ENCODE data around the gene XYLT1. TPM values are rescaled to one million over a fixed set of nuclear protein-coding genes. Genes with fewer than 3 reads are reported as not detected.

Gene XYLT1
- polyA plus RNA-seq, 1 donor from 2014 or later, result 3.3 TPM

- no peaks in the 10 kb centered on the region for H3K36me3 ChIP-seq (ENCODE audit: insufficient read depth, low read length)
- no peaks in the 10 kb centered on the region for H3K9me2 ChIP-seq (ENCODE audit: insufficient read depth, low read length)
- H3F3A ChIP-seq (ENCODE audit: insufficient read depth, low read length, poor library complexity, severe bottlenecking), result no peaks in the 10 kb centered on the region
- TF ChIP-seq SMC3 (conservative IDR thresholded peaks at IDR 0.05; ENCODE audit: poor library complexity), result no peak
- no peak for TF ChIP-seq EZH2 (IDR thresholded peaks at IDR 0.05; ENCODE audit: borderline replicate concordance, insufficient read depth, low read length, poor library complexity, severe bottlenecking)
- TF ChIP-seq EP300 (conservative IDR thresholded peaks at IDR 0.05; ENCODE audit: poor library complexity, severe bottlenecking), result no peak
- no peak for TF ChIP-seq MXI1 (conservative IDR thresholded peaks at IDR 0.05; ENCODE audit: poor library complexity, severe bottlenecking)
- TF ChIP-seq RAD21 (conservative IDR thresholded peaks at IDR 0.05), result no peak
- TF ChIP-seq, protein P1, sequence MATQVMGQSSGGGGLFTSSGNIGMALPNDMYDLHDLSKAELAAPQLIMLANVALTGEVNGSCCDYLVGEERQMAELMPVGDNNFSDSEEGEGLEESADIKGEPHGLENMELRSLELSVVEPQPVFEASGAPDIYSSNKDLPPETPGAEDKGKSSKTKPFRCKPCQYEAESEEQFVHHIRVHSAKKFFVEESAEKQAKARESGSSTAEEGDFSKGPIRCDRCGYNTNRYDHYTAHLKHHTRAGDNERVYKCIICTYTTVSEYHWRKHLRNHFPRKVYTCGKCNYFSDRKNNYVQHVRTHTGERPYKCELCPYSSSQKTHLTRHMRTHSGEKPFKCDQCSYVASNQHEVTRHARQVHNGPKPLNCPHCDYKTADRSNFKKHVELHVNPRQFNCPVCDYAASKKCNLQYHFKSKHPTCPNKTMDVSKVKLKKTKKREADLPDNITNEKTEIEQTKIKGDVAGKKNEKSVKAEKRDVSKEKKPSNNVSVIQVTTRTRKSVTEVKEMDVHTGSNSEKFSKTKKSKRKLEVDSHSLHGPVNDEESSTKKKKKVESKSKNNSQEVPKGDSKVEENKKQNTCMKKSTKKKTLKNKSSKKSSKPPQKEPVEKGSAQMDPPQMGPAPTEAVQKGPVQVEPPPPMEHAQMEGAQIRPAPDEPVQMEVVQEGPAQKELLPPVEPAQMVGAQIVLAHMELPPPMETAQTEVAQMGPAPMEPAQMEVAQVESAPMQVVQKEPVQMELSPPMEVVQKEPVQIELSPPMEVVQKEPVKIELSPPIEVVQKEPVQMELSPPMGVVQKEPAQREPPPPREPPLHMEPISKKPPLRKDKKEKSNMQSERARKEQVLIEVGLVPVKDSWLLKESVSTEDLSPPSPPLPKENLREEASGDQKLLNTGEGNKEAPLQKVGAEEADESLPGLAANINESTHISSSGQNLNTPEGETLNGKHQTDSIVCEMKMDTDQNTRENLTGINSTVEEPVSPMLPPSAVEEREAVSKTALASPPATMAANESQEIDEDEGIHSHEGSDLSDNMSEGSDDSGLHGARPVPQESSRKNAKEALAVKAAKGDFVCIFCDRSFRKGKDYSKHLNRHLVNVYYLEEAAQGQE (IDR thresholded peaks at IDR 0.05; ENCODE audit: borderline replicate concordance), result no peak
- TF ChIP-seq TAF1 (IDR thresholded peaks at IDR 0.05; ENCODE audit: low read depth), result no peak
- TF ChIP-seq, protein P2, sequence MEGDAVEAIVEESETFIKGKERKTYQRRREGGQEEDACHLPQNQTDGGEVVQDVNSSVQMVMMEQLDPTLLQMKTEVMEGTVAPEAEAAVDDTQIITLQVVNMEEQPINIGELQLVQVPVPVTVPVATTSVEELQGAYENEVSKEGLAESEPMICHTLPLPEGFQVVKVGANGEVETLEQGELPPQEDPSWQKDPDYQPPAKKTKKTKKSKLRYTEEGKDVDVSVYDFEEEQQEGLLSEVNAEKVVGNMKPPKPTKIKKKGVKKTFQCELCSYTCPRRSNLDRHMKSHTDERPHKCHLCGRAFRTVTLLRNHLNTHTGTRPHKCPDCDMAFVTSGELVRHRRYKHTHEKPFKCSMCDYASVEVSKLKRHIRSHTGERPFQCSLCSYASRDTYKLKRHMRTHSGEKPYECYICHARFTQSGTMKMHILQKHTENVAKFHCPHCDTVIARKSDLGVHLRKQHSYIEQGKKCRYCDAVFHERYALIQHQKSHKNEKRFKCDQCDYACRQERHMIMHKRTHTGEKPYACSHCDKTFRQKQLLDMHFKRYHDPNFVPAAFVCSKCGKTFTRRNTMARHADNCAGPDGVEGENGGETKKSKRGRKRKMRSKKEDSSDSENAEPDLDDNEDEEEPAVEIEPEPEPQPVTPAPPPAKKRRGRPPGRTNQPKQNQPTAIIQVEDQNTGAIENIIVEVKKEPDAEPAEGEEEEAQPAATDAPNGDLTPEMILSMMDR (IDR thresholded peaks at IDR 0.05; ENCODE audit: poor library complexity, severe bottlenecking), result no peak
- no peak for TF ChIP-seq POLR2AphosphoS5 (IDR thresholded peaks at IDR 0.05)
- no peak overlapping the region for H3K4me2 ChIP-seq (ENCODE audit: low read length)
- H3K4me3 ChIP-seq (ENCODE audit: low read length), result no peak overlapping the region
- no peak overlapping the region for H3K9ac ChIP-seq (ENCODE audit: low read length)
- H2AFZ ChIP-seq (ENCODE audit: low read depth, low read length), result no peak overlapping the region
- H3K27me3 ChIP-seq (ENCODE audit: insufficient read depth, low read depth, low read length), result no peaks in the 10 kb centered on the region
- H3K79me2 ChIP-seq (replicated peaks; ENCODE audit: insufficient read depth, low read length), result peaks cover 15% of the 10 kb centered on the region
- no peaks in the 10 kb centered on the region for H4K20me1 ChIP-seq (ENCODE audit: insufficient read depth)
- H3K27ac ChIP-seq (ENCODE audit: low read length), result no peak overlapping the region
- H3K9me3 ChIP-seq (ENCODE audit: low read length), result no peaks in the 10 kb centered on the region
These were observed 44.3 kb downstream of the XYLT1 start for GRCh38 chr16:17426451-17426850.

- no peak for TF ChIP-seq EZH2 (IDR thresholded peaks at IDR 0.05; ENCODE audit: borderline replicate concordance, insufficient read depth, low read length, poor library complexity, severe bottlenecking)
- TF ChIP-seq, protein P2 (IDR thresholded peaks at IDR 0.05; ENCODE audit: poor library complexity, severe bottlenecking), result no peak
- TF ChIP-seq POLR2AphosphoS5 (IDR thresholded peaks at IDR 0.05), result no peak
- TF ChIP-seq, protein P1 (IDR thresholded peaks at IDR 0.05; ENCODE audit: borderline replicate concordance), result no peak
- no peak for TF ChIP-seq EP300 (conservative IDR thresholded peaks at IDR 0.05; ENCODE audit: poor library complexity, severe bottlenecking)
- TF ChIP-seq RAD21 (conservative IDR thresholded peaks at IDR 0.05), result no peak
- TF ChIP-seq SMC3 (conservative IDR thresholded peaks at IDR 0.05; ENCODE audit: poor library complexity), result no peak
- no peak for TF ChIP-seq TAF1 (IDR thresholded peaks at IDR 0.05; ENCODE audit: low read depth)
- no peak for TF ChIP-seq MXI1 (conservative IDR thresholded peaks at IDR 0.05; ENCODE audit: poor library complexity, severe bottlenecking)
- Histone ChIP-seq H3K9ac (ENCODE audit: low read length) (no peak overlapping the region), H3K4me2 (ENCODE audit: low read length) (no peak overlapping the region), H3K4me3 (ENCODE audit: low read length) (no peak overlapping the region), H2AFZ (ENCODE audit: low read depth, low read length) (no peak overlapping the region), H3K27me3 (ENCODE audit: insufficient read depth, low read depth, low read length) (no peaks in the 10 kb centered on the region), H3K9me2 (ENCODE audit: insufficient read depth, low read length) (no peaks in the 10 kb centered on the region), H3K79me2 (replicated peaks; ENCODE audit: insufficient read depth, low read length) (peaks cover 11% of the 10 kb centered on the region), H4K20me1 (ENCODE audit: insufficient read depth) (no peaks in the 10 kb centered on the region), H3F3A (ENCODE audit: insufficient read depth, low read length, poor library complexity, severe bottlenecking) (no peaks in the 10 kb centered on the region), H3K27ac (ENCODE audit: low read length) (no peak overlapping the region), H3K9me3 (ENCODE audit: low read length) (no peaks in the 10 kb centered on the region), H3K36me3 (ENCODE audit: insufficient read depth, low read length) (no peaks in the 10 kb centered on the region)
These were observed 46.0 kb downstream of the XYLT1 start for GRCh38 chr16:17424771-17425170.
